HG03039 (cell line): ENCODE results near the gene LTK.

ENCODE experiments used
- ATAC-seq: cut with Tn5 transposase; IDR thresholded peaks from one replicate; pipeline ENCODE4 v1.9.1; 2021; ENCODE audit warnings: mild to moderate bottlenecking, moderate library complexity; ENCODE audit not compliant: unreplicated experiment

LTK gene

DNA sequence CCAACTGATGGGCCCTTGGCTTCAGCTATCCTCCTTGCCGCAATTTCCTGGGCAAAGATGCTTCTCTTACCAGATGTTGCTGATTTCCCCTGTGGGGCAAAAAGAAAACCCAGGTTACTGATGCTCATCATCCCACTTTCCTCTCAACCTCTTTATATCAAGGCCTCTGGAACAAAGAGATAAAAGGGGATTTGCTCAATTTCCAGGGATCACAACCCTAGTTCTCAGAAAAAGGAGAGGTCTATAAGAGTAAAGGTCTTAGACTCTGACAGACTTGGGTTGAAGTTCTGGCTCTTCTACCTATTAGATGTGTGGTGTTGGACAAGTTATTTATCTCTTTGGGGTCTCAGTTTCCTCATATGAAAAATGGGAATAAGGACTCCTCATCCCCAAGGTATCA lies 21.9 kb upstream of the LTK start:
- no peak for ATAC-seq

DNA sequence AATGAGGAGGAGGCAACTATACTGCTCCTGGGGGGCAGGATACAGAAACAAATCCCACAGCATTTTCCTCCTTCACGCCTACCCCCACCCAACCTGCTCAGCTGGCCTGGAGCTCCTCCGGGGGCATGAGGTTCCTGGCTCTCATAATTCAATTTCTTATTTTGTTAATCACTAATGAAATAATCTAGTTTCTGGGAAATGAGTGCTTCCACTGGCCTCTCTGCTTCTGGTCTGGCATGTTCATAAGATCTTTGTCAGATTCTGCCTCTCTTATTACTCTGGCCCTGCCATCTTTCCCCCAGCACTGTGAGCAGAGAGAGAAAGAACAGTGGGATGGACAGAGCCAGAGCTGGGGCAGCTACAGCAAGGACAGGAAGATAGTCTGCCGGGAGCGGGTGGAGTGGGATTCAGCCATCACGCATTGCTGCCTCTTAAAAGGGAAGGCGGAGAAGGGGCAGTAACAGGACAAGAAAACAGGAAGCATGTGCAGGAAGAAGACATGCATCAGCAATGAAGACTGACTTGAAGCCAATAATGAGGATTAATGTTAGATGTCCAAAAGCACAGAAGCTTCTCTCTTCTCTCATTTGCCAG lies 16.8 kb upstream of the LTK start:
- ATAC-seq, result no peak

DNA sequence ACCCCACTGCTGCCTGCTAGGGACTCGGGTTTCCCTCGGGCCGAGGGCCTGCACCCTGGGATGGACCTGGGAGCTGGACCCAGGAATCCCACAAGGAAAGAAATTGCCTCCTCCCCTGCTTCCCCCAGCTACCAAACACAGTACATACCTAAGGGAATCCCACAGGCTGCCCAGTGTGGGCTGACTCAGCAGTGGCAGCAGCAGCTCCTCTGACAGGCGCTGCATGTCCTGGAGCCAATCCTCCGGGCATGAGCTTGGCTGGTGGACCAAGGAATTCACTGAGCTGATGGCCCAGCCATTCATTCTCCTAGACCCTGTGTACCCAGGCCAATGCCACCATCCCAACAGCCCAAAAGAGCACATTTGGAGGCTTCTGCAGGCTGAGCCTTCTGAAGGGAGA lies 9.5 kb upstream of the LTK start:
- no peak for ATAC-seq

DNA sequence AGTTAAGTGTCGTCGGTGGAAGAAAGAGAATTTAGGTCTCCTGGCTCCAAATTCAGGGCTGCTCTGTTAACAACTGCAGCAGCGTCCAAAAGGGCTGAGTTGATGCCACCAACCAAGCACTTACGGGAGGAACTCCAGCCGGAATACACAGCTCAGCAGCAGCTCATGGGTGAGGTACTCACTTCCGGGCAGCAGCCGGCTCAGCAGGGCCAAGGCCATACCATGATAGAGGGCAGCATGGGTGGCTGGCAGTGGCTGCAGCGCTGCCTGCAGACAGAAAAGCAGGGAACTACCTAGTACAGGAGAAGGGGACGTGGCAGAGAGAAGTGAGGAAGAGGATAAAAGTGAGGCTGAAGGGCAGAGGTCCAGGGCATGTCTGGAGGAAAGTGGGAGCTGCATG lies 8.0 kb upstream of the LTK start:
- ATAC-seq, result no peak

DNA sequence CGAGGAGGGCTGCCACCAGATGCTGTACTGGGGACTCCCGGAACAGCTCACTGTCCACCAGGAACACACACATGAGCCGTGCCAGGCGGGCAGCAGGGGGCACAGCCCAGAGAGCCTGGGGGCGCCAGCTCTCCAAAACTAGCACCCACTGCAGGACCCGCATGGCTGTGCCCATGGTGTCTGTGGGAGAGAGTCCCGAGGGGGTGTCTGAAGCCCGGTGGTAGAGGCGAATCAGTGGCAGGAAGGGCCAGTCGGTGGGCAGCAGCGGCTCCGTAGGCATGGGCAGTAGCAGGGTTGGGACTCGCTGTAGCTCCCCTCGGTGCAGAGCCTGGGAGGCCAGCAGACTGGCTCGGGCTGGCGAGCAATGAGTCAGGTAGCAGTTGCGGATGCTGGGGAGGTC lies 7.0 kb upstream of the LTK start:
- ATAC-seq, result no peak

DNA sequence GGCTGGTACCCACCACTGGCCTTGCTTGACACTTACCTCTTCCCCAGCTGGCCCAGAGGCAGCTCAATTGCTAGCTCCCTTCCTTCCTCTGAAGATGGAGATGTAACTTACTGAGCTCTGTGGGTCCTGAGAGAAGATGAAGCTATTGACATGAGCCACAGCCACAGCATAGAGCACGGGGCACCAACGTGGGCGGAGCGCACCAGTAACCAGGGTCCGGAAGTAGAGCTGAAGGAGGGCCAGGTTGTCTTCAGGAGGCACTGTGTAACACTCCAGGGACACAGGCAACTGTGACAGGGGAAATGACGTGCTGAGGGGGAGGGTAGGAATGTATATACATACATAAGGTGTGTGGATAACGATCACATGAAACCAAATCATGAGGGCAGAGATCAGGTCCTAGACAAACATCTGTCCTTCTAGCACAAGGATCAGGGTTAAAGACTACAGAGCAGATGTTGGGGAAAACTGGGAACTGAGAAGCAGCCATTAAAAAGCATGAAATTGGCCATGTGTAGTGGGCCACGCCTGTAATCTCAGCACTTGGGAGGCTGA lies 4.3 kb upstream of the LTK start:
- ATAC-seq, result no peak

DNA sequence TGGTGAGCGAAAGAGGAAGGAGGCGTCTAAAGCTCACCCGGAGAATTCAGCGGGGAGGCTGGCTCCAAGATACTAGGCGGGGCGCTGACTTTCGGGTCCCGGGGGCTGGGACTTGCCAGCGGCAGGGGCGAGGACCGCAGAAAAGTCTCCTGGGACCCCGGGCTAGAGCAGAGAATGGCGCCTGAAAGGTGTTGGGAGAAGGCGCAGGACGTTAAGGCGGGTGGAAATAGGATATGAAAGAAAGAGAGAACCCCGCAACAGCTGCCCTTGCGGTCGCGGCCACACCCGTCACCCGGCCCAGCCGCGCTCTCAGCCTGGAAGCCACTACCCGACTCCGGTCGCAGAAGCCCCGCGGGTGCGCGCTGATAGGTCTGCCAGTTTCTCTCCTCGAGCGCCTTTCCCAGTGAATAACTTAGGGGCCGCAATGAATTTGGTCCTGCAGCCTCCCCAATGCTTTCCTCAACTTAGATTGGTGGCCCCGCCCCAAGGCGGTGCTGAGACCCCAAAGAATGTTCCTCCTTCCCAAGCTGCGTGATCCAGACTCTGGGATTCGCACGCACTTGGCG lies 604 bp downstream of the LTK start:
- ATAC-seq, result no peak

DNA sequence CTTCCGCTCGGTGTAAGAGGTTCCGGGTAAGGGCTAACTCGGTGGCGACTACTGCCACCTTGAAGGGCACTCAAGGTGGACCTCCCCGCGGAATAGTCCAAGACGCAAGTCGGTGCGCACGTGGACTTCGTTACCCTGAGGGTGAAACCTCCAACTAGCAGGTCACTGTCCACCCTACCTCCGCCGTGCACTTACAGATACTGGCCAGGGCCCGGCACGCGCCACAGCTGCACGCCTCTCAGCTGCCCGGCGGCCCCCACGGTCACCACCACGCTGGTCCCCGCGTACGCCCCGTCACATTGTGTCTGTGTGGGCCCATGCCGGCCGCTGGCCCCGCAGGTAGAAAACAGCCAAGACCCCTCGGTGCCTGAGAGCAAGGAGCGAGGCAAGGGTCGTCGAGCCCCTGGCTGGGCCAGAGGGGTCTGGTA lies 1.1 kb downstream of the LTK start:
- no peak for ATAC-seq

DNA sequence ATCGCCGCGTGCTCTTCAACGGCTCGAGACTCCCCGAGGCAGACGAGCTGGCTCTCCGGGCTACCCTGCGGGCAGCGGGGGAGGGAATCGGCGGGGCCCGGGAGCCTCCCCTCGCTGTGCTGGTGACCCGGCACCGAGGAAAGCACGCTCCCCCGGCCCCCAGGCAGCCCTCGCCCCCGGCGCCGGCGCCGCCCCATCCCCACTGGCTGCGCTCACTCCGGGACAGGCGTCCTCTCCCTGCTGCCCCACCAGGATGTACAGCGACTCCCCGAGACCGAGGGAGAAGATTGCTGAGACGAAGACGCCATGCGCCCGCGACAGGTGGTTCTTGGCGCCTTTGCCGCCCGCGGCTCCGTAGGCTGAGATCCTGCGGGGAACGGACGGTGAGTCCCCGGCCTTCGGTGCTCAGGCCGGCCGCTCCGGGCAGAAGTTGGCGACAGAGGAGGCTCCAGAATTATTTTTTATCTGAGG lies 1.7 kb downstream of the LTK start:
- ATAC-seq, result no peak

DNA sequence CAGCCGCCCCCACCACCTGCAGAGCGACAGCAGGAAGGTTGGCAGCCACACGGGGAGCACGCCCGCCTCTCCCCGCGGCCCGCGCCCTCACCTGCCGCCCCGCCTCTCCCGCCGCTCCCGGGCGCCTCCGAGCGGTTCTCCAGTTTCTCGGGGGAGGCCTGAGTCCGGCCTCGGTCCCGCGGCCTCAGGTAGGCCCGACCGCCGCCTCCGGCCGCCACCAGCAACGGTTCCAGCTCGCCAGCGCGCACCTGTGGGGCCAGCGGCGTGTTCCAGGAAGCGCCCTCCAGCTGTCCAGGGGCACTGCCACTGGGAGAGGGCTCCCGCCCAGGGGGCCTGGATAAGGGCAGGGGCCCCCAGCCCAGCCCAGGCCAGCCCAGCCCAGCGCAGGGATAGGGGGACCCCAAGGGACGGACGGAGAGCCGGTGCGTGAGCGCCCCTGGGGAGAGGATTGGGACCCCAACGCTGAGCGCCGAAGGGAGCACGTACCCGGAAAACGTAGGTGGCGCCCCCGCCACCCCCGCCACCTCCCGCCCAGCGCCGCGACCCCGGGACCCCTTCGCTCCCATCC lies 2.2 kb downstream of the LTK start:
- no peak for ATAC-seq

DNA sequence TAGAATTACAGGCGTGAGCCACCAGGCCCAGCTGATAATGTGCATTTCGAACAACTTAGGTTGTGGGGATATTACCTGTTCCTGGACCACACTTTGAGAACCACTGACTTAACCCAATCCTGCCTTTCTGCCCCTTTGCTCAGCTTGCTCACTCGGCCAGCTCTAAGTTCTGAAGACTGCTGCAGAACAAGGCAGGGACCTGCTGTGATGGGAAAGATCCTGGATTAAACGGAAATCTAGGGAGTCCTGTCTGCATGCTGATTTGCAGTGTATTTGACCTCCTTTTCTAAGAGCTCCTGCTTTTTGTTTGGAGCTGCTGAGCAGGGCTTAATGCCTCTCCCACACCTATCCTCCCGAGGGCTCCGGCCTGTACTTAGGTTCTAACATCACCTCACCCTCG lies 2.9 kb downstream of the LTK start:
- no peak for ATAC-seq

DNA sequence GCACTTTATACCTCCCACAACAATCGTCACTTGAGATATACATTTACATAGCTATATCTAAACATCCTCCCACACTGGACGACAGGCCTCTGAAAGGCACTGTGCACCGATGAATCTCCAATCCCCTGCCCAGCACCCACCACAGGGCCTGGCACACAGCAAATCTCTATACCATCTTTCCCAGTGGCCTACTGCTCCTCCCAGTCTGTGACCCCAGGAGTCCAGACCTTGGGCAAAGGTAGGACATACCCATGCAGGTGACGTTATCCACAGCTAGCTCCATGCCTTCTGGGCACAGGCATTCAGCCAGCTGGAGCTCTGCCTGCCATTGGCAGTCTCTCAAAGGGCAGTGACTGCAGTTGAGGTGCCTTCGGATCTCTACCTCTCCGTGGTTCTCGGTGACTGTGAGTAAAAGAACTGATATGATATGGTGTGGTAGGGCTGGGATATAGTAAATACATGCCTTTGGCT lies 5.8 kb downstream of the LTK start:
- ATAC-seq, result no peak

DNA sequence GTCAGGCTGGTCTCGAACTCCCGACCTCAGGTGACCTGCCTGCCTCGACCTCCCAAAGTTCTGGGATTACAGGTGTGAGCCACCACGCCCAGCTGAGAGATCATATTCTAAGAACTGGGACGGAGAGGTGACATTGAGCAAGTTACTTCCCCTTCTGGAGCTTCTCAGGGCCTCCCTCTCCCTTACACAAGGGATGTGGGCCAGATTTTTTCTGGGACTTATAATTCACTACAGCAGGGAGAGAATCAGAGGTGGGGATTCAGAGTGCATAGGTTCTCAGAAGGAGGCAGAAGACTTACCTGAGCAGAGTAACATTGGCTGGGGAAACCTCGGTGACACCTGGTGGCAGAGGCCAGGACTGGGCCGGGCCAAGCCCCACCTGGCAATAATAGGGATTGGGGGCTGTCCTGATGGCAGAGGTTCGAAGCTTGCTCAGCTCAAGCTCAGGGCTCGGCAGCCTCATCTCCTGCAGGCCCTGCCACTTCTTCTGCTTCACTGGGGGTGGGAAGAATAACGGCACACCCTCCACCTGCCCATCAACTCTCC lies 6.8 kb downstream of the LTK start:
- no peak for ATAC-seq

DNA sequence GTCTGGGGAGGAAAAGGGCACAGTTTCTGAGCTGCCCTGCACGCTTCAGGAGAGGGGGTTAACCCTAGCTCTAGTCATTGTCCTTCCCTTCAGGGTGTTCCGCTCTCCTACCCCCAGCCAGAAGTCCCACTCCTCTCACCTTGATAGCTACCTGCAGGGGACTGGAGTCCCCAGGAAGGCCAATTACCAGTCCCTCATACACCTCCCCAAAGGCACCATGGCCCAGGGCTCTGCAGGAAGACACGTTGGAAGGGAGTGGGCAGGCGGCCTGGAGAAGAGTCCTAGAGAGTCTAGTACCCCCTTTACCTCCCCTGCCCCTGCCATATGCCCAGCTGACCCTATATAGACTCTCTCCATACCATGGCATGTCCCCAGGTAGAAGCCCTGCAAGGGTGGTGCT lies 7.9 kb downstream of the LTK start:
- no peak for ATAC-seq

DNA sequence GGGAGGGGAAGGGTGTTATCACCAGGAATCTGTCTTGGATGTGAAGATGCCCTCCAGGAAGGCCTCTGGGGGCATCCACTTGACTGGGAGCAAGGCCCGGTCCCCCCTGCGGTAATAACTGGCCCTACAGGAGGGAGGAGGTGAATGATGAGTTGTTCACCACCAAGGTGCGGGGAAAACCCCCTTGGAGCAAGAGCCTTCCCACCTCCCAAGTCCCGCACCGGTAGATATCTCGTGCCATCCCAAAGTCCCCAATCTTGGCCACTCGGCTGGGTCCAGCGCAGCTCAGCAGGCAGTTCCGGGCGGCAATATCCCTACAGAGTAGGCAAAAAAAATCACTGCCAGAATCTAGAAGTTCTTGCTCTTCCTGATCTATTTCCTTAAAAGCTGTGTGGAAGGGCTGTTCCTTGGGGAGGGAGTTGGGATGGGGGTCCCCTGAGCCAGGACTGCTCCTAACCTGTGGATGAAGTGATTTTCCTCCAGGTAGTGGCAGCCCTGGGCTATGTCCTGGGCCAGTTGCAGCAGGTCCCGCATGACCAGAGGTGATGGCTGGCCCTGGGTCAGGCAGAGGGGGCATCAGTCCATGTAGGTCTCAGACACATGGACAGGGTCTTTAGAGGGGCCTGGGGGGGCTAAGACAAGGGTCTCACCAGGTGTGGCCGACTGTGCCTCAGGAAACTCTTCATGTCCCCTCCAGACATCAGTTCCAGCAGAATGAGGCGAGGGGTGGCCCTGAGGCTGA lies 8.7 kb downstream of the LTK start:
- ATAC-seq, result no peak

DNA sequence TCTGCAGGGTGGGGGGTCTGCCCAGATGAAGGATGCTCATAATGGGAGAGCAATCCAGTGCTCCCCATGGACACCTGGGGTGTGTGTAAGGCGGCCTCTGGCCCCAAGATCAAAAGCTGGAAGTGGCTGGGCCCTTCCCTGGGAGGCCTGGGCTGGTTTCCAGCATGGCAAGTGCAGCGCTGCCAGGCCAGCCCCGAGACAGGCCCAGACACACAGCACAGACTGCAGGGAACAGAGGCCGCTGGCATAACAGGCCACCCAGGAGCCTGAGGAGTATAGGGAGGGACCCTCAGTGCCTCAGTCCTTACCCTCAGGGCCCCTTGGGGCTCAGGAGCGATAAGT lies 10.0 kb downstream of the LTK start:
- ATAC-seq, result no peak

DNA sequence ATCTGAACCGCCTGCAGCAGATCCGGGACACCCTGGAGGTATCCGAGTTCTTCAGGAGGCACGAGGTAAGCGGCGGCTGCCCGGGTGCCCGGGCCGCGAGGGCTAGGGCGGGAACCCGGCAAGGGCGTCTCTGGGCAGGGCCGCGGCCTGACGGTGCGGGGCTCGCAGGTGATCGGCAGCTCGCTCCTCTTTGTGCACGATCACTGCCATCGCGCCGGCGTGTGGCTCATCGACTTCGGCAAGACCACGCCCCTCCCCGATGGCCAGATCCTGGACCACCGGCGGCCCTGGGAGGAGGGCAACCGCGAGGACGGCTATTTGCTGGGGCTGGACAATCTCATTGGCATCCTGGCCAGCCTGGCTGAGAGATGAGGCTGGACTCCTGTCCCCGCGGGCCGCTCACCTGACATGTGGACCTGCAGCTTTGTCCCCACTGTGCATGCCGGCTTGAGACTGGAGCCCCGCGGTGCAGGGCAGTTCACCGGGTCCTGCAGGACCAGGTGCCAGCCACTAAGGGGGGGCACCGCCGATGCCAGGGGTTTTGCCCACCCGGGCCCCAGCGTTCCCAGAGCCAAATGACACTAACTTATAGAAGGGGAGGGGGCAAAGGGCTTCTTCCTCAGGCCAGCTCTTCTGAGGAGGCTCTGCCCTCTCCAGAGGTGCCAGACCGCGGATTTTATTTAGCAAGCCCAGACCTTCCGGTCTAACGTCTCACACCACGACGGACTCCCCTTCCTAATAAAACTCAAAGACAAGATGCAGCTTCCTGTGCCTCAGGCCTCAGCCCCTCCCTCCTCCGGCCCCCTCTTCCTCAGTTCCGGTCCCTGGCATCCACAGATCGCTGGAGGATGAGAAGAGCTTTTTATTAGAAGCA lies 10.6 kb downstream of the LTK start:
- no peak for ATAC-seq

DNA sequence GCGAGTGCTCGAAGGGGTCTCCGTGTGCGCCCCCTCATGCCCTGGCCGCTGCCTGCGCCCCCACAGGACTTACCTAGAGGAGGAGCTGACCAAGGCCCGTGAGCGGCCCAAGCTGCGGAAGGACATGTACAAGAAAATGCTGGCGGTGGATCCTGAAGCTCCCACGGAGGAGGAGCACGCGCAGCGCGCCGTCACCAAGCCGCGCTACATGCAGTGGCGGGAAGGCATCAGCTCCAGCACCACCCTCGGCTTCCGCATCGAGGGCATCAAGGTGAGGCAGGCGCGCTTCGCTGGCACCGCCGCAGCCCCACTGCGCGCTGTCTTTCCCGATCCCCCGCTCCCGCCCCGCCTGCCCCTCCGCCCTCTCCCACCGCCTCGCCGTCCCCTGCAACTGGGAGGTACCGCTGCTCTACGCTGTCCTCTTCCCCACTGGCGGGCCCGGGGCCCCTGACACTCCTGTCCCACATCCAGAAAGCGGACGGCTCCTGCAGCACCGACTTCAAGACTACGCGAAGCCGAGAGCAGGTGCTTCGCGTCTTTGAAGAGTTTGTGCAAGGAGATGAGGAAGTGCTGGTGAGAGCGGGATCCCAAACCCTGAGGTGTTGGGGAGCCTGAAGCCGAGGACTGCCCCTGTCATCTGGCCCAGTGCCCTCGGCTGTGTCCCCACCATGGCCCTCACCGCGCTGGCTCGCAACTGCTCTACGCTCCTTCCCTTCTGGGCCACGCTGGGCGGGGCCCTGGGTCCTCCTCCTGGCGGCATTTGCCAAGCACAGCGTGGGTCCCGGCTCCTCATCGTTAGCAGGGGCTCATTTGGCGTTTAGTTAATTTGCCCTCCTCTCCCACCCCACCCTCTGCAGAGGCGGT lies 11.5 kb downstream of the LTK start:
- ATAC-seq, result no peak

DNA sequence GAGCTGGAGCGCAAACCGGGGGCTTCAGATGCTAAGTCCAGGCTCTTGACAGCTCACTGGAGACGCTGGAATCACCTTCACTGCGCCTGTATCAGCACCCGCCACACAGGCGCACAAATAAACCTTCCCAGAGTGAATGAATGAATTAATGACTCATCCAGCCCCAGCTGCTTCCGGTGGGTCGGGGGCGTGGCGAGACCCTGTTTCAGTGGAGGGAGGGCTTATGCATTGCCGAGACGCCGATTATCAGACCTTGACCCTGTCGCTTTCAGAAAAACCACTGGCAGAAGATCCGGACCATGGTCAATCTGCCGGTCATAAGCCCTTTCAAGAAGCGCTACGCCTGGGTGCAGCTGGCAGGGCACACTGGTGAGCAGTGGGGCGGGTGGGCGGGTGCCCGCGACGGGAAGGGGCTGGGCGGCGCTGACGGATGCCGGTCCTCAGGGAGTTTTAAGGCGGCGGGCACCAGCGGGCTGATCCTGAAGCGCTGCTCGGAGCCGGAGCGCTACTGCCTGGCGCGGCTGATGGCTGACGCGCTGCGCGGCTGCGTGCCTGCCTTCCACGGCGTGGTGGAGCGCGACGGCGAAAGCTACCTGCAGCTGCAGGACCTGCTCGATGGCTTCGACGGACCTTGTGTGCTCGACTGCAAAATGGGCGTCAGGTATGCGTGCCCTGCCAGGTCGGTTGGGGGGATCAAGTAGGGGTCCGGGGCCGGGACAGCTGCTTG lies 12.3 kb downstream of the LTK start:
- no peak for ATAC-seq
